ENCODE results near the gene TFB1M.
"Not testable (repeated sequence)": the region's sequence is repeated elsewhere in the genome, so short reads cannot be mapped to it uniquely, and the experiment has no call there.

The TFB1M gene

GRCh38 chr6:155237613-155238012 lies 76.7 kb downstream of the TFB1M start:
- DNase-seq (ENCODE audit: low spot score): no peak

- no peak for DNase-seq (ENCODE audit: low spot score)
These were observed 79.2 kb downstream of the TFB1M start for GRCh38 chr6:155235087-155235486.

DNA sequence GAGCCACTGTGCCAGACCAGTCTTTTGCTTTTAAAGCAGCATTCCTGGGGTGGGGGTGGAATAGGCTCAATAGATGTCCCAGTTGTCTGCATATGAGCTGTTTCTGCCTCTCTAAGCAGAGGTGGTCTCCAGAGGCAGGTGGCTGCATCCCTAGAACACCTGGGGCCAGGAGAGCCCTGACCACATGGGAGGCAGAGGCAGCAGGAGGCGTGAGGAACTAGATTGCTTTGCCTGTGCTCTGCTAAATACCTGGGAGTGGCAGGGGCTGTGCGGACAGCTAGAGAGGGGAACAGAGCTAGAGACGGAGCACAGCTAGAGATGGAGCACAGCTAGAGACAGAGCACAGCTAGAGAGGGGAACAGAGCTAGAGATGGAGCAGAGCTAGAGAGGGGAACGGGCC lies 79.6 kb downstream of the TFB1M start:
- no peak for DNase-seq (ENCODE audit: low spot score)

DNA sequence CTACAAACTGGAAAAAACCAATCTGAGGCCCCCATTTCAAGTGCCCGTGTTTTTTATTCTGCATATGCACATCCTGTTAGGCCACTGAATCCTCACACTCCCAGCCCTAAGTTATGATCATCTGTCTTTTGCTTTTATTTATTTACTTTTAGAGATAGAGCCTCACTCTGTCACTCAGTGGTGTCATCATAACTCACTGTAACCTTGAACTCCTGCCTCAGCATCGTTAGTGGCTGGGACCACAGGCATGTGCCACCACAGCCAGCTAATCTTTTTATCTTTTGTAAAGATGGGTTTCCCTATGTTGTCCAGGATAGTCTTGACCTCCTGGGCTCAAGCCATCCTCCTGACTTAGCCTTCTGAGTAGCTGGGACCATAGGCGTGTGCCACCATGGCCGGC lies 80.1 kb downstream of the TFB1M start:
- DNase-seq (ENCODE audit: low spot score): no peak

DNA sequence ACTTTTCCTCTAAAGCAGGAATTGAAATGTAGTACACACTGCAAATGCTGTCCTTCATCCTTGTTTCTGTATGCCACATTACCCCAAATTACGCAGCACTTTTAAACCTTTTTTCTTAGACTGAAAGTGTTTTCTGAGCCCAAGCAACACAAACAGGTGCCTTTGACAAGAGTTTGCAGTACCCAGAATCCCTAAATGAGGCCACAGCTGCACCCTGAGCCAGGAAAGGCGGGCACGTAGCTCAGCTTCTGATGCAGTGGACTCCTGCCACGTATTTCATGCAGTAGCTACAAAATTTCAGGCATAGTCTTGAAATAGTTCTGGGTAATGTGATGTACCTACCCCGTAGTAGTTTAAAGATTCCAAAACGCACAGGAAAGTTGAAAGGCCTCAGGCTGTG lies 81.4 kb downstream of the TFB1M start:
- no peak for DNase-seq (ENCODE audit: low spot score)

GRCh38 chr6:155230975-155231374 lies 83.3 kb downstream of the TFB1M start:
- DNase-seq (ENCODE audit: low spot score): not testable (repeated sequence)

DNA sequence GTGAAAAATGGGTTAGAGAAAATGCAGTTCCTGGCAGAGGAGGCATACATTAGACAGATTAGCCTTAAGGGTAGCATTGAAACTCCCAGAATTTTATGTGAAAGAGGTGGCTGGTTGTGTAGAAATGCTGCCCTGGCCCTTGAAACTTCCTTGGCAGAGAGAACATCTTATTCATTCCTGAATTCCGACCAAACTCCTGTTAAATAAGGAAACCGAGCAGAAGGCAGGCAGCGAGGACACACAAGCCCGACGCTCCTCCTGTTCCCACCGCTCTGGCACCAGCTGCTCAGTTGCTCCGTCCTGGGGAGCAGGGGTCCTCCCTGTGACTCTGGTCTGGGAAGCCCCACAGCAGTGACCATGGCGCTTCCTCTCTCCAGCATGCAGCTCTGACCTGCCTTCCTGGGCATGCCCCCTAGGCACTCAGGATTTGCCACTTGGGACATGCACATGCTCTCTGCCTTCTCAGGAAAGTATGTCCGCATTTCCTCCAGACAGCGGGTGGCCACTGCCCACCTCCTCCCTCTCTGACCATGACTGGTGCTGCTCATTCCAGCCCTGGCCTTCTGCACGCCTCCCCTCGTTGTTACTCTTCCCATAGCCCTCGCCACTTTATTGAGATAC lies 85.6 kb downstream of the TFB1M start:
- DNase-seq (ENCODE audit: low spot score): no peak

- no peak for DNase-seq (ENCODE audit: low spot score)
These were observed 87.2 kb downstream of the TFB1M start for GRCh38 chr6:155227046-155227445.

- DNase-seq (ENCODE audit: low spot score): no peak
These were observed 89.7 kb downstream of the TFB1M start for GRCh38 chr6:155224618-155225017.

GRCh38 chr6:155223646-155224451 lies 90.4 kb downstream of the TFB1M start:
- peak; percentile 97 for DNase-seq (ENCODE audit: low spot score)

GRCh38 chr6:155222506-155222905 lies 91.8 kb downstream of the TFB1M start:
- DNase-seq (ENCODE audit: low spot score): no peak

- DNase-seq (ENCODE audit: low spot score): no peak
These were observed 93.2 kb downstream of the TFB1M start for GRCh38 chr6:155221086-155221485.

- no peak for DNase-seq (ENCODE audit: low spot score)
These were observed 94.4 kb downstream of the TFB1M start for GRCh38 chr6:155219858-155220301.

GRCh38 chr6:155219299-155219698 lies 95.0 kb downstream of the TFB1M start:
- no peak for DNase-seq (ENCODE audit: low spot score)

DNA sequence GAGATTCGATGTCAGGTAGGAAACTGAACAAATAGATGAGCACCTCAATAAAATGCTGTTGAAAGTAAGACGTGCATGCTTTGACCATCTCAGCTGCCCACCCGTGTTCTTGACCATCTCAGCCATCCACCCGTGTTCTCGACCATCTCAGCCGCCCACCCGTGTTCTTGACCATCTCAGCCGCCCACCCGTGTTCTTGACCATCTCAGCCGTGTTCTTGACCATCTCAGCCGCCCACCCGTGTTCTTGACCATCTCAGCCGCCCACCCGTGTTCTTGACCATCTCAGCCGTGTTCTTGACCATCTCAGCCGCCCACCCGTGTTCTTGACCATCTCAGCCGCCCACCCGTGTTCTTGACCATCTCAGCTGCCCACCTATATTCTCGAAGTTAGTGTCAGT lies 95.6 kb downstream of the TFB1M start:
- not testable (repeated sequence) for DNase-seq (ENCODE audit: low spot score)

GRCh38 chr6:155216312-155217046 lies 97.8 kb downstream of the TFB1M start:
- no peak for DNase-seq (ENCODE audit: low spot score)

- no peak for DNase-seq (ENCODE audit: low spot score)
These were observed 98.4 kb downstream of the TFB1M start for GRCh38 chr6:155215906-155216305.

- DNase-seq (ENCODE audit: low spot score): peak; percentile 4
These were observed 100.5 kb downstream of the TFB1M start for GRCh38 chr6:155213611-155214372.

DNA sequence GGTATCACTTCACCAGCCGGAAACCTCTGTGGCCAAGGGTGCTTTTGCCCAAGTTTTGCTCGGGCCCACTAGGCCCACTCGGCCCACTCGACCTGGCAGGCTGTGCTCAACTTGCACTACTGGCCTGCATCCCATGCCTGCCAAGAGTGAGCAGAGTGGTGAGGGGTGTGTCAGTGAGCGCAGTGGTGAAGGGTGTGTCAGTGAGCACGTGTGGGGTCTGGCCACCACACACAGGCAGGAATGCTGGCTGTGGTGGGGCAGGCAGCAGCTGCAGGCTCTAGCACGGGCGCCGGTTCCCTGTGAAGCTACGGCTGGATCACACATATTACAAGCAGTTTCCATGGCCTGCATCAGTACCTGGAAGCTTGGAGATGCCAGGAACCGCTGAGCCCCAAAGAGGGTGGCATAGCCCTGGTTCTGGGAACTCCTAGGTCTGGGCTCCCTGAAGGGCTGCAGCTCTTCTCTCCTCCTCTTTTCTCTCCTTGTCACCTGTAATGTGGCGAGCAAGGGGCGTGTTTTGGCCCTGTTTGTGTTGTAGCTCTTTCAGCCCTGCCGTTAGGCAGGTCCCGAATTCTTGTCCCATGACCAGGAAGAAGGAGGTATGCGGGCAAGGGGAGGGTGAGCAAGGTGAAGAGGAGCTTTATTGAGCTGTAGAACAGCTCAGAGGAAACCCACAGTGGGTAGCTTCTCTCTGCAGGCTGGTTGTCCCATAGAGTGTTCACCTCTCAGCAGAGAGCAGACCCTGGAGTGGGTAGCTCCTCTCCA lies 101.5 kb downstream of the TFB1M start:
- peak; percentile 17 for DNase-seq (ENCODE audit: low spot score)

DNA sequence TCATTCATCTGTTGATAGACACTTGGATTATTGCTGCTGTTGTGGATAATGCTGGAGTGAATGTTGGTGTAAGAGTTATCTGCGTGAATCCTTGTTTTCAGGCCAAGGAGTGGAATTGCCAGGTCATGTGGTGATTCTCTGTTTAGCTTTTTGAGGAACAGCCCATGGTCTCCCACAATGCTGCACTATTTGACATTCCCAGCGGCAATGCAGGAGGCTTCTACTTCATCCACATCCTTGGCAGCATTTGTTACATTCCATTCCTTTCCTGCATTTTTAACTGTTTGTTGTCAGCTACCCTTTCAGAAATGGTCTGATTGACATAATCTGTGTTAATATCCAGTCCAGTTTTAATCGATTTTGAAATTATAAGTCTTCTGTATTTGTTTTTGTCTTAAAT lies 102.2 kb downstream of the TFB1M start:
- no peak for DNase-seq (ENCODE audit: low spot score)

GRCh38 chr6:155207223-155207622 lies 107.1 kb downstream of the TFB1M start:
- DNase-seq (ENCODE audit: low spot score): no peak

All from kidney tubule cell (primary cell).